ENCODE data around the gene FOXC1. TPM values are rescaled to one million over a fixed set of nuclear protein-coding genes. Genes with fewer than 3 reads are reported as not detected.
A peak's percentile ranks its signal among the peaks of the same experiment; 100 is the strongest.

Gene FOXC1
- total RNA-seq, 1 donor from 2014 or later, result 84.4 TPM

GRCh38 chr6:1619673-1620503 lies 10.2 kb downstream of the FOXC1 start:
- no peak overlapping the region for H3K4me3 Mint-ChIP-seq (ENCODE audit: unreplicated experiment)
- DNase-seq (ENCODE audit: low spot score), result no peak

GRCh38 chr6:1620504-1621069 lies 10.9 kb downstream of the FOXC1 start:
- no peak for TF ChIP-seq CTCF (IDR thresholded peaks at IDR 0.05)
- no peaks in the 10 kb centered on the region for H3K9me3 Mint-ChIP-seq (ENCODE audit: low read depth)
- H3K4me3 Mint-ChIP-seq (ENCODE audit: unreplicated experiment), result no peak overlapping the region
- no peaks in the 10 kb centered on the region for H3K27me3 Mint-ChIP-seq (ENCODE audit: low read depth)
- no peak for DNase-seq (ENCODE audit: low spot score)
- peak overlapping the region; percentile 49 for H3K27ac Mint-ChIP-seq (ENCODE audit: unreplicated experiment)
- peaks cover 12% of the 10 kb centered on the region for H3K36me3 Mint-ChIP-seq (ENCODE audit: low read depth)
- peaks cover 69% of the 10 kb centered on the region for H3K4me1 Mint-ChIP-seq (ENCODE audit: low read depth)

More at GRCh38 chr6:1619673-1620503, 10.2 kb downstream of the FOXC1 start:
- H3K27ac Mint-ChIP-seq (ENCODE audit: unreplicated experiment), result peak overlapping the region; percentile 66
- no peaks in the 10 kb centered on the region for H3K27me3 Mint-ChIP-seq (ENCODE audit: low read depth)
- H3K4me1 Mint-ChIP-seq (ENCODE audit: low read depth), result peaks cover 65% of the 10 kb centered on the region
- TF ChIP-seq CTCF (IDR thresholded peaks at IDR 0.05), result no peak
- peaks cover 12% of the 10 kb centered on the region for H3K36me3 Mint-ChIP-seq (ENCODE audit: low read depth)
- no peaks in the 10 kb centered on the region for H3K9me3 Mint-ChIP-seq (ENCODE audit: low read depth)

- Mint-ChIP-seq H3K36me3 (ENCODE audit: low read depth) (peaks cover 9% of the 10 kb centered on the region), H3K4me3 (ENCODE audit: unreplicated experiment) (no peak overlapping the region), H3K27me3 (ENCODE audit: low read depth) (no peaks in the 10 kb centered on the region), H3K27ac (ENCODE audit: unreplicated experiment) (peak overlapping the region; percentile 86), H3K4me1 (ENCODE audit: low read depth) (peaks cover 68% of the 10 kb centered on the region), H3K9me3 (ENCODE audit: low read depth) (no peaks in the 10 kb centered on the region)
- DNase-seq (ENCODE audit: low spot score), result no peak
- TF ChIP-seq CTCF (IDR thresholded peaks at IDR 0.05), result no peak
Observed at GRCh38 chr6:1621070-1621701, 11.5 kb downstream of the FOXC1 start.

- Mint-ChIP-seq H3K4me1 (ENCODE audit: low read depth) (peaks cover 68% of the 10 kb centered on the region), H3K36me3 (ENCODE audit: low read depth) (peaks cover 9% of the 10 kb centered on the region), H3K9me3 (ENCODE audit: low read depth) (no peaks in the 10 kb centered on the region), H3K27ac (ENCODE audit: unreplicated experiment) (peak overlapping the region; percentile 86), H3K4me3 (ENCODE audit: unreplicated experiment) (peak overlapping the region; percentile 20), H3K27me3 (ENCODE audit: low read depth) (no peaks in the 10 kb centered on the region)
- no peak for TF ChIP-seq CTCF (IDR thresholded peaks at IDR 0.05)
- DNase-seq (ENCODE audit: low spot score), result no peak
Observed at GRCh38 chr6:1622220-1622850, 12.6 kb downstream of the FOXC1 start.
